SIG-M5 (cell line): ENCODE measurements around the gene GARIN6.
"Not testable (repeated sequence)": the region's sequence is repeated elsewhere in the genome, so short reads cannot be mapped to it uniquely, and the experiment has no call there.

Experiments
- DNase-seq: peaks from one replicate; lab custom pipeline; 2025; lab: John Stamatoyannopoulos, UW

GARIN6 gene

GRCh38 chr12:99647453-99647852 is at the start of gene GARIN6:
TSS of gene GARIN6 (plus strand) at chr12:99647753. CDS start at chr12:99648175, 422 bp downstream.
- no peak for DNase-seq

GRCh38 chr12:99598785-99599184 is 48.8 kb upstream of the GARIN6 start:
- no peak for DNase-seq

GRCh38 chr12:99600388-99600787 is 47.2 kb upstream of the GARIN6 start:
- no peak for DNase-seq

GRCh38 chr12:99609455-99610181 is 37.9 kb upstream of the GARIN6 start:
- DNase-seq, result no peak

- DNase-seq, result no peak
These were observed 36.4 kb upstream of the GARIN6 start for GRCh38 chr12:99611117-99611516.

- DNase-seq, result no peak
These were observed 36.0 kb upstream of the GARIN6 start for GRCh38 chr12:99611599-99611998.

- DNase-seq, result no peak
These were observed 28.9 kb upstream of the GARIN6 start for GRCh38 chr12:99618657-99619056.

- no peak for DNase-seq
These were observed 28.0 kb upstream of the GARIN6 start for GRCh38 chr12:99619389-99620158.

- no peak for DNase-seq
These were observed 27.4 kb upstream of the GARIN6 start for GRCh38 chr12:99620159-99620479.

- DNase-seq, result not testable (repeated sequence)
These were observed 23.0 kb upstream of the GARIN6 start for GRCh38 chr12:99624591-99624990.

GRCh38 chr12:99627459-99627858 is 20.1 kb upstream of the GARIN6 start:
- DNase-seq, result no peak

- no peak for DNase-seq
These were observed 2.9 kb upstream of the GARIN6 start for GRCh38 chr12:99644629-99645028.

GRCh38 chr12:99648183-99648582 is 630 bp downstream of the GARIN6 start:
- no peak for DNase-seq

- DNase-seq, result no peak
These were observed 2.0 kb downstream of the GARIN6 start for GRCh38 chr12:99649551-99649950.

- no peak for DNase-seq
These were observed 11.3 kb downstream of the GARIN6 start for GRCh38 chr12:99658671-99659349.

- no peak for DNase-seq
These were observed 23.1 kb downstream of the GARIN6 start for GRCh38 chr12:99670635-99671034.

GRCh38 chr12:99680276-99680675 is 32.7 kb downstream of the GARIN6 start:
- DNase-seq, result no peak

- DNase-seq, result no peak
These were observed 38.6 kb downstream of the GARIN6 start for GRCh38 chr12:99686142-99686541.

- no peak for DNase-seq
These were observed 47.5 kb downstream of the GARIN6 start for GRCh38 chr12:99695050-99695449.
